NB4 (cell line): Measurements from ENCODE around the gene RPL13A.

Experiments used
- DNase-seq: peaks from one replicate; pipeline ENCODE4 v3.0.0; 2010; ENCODE audit warnings: low read depth
- H3K4me3 ChIP-seq: one replicate; pipeline ENCODE4 v1.5.1; 2011; ENCODE audit warnings: mild to moderate bottlenecking, low read depth, low read length, moderate library complexity
- MYC ChIP-seq: IDR thresholded peaks from 2 replicates; pipeline ENCODE4 v1.6.1; 2011; ENCODE audit warnings: low read depth, low read length
- POLR2A ChIP-seq: IDR thresholded peaks from 2 replicates; pipeline ENCODE4 v1.6.1; 2011; ENCODE audit warnings: mild to moderate bottlenecking; ENCODE audit not compliant: insufficient read length; ENCODE audit errors: extremely low read depth
- TF ChIP-seq, protein P1 (sequence below): IDR thresholded peaks from one replicate; pipeline ENCODE4 v1.5.1; 2012; ENCODE audit warnings: low read depth, low read length
- TF ChIP-seq, protein P2 (sequence below): IDR thresholded peaks from 2 replicates; pipeline ENCODE4 v1.6.1; 2011; ENCODE audit warnings: low read depth, low read length

Gene RPL13A

DNA sequence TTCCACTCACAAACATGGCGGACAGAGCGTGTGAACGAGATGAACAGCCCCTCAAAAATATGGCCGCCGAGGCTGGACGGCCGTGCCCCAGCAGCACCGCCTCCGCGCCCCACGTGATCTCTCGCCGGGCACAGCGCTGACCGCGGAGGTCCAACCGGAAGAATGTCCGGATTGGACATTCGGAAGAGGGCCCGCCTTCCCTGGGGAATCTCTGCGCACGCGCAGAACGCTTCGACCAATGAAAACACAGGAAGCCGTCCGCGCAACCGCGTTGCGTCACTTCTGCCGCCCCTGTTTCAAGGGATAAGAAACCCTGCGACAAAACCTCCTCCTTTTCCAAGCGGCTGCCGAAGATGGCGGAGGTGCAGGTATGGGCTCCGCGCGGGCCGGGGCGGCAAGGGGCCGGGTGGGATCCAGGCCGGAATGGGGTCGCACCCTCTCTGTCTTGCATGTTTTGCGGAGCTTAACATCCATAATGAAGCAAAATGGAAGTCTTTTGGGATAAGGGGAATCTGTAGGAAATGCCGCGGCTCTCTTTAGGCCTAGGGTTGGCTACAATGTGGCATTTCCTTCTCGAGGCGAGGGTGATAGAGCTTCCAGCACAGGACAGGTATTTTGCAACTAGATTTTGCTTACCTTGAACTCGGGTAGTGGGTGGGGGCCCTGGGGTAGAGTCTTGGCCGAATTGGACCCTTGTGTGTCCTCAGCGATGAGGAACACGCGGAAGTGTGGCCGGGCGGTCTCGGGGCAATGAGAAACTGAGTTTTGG lies at the start of gene RPL13A:
Gene RPL13A, plus strand, starts transcription at position 332 of the 769 bp plus-strand sequence. Its CDS starts 22 bp downstream, at position 354.
- DNase-seq, result peak; percentile 99
- TF ChIP-seq, protein P1, sequence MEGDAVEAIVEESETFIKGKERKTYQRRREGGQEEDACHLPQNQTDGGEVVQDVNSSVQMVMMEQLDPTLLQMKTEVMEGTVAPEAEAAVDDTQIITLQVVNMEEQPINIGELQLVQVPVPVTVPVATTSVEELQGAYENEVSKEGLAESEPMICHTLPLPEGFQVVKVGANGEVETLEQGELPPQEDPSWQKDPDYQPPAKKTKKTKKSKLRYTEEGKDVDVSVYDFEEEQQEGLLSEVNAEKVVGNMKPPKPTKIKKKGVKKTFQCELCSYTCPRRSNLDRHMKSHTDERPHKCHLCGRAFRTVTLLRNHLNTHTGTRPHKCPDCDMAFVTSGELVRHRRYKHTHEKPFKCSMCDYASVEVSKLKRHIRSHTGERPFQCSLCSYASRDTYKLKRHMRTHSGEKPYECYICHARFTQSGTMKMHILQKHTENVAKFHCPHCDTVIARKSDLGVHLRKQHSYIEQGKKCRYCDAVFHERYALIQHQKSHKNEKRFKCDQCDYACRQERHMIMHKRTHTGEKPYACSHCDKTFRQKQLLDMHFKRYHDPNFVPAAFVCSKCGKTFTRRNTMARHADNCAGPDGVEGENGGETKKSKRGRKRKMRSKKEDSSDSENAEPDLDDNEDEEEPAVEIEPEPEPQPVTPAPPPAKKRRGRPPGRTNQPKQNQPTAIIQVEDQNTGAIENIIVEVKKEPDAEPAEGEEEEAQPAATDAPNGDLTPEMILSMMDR, result no peak
- TF ChIP-seq MYC (peak; percentile 83), POLR2A (peak; percentile 96)
- TF ChIP-seq, protein P2, sequence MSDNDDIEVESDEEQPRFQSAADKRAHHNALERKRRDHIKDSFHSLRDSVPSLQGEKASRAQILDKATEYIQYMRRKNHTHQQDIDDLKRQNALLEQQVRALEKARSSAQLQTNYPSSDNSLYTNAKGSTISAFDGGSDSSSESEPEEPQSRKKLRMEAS, result peak; percentile 96
- H3K4me3 ChIP-seq, result peak within 1 kb of the TSS; percentile 99

DNA sequence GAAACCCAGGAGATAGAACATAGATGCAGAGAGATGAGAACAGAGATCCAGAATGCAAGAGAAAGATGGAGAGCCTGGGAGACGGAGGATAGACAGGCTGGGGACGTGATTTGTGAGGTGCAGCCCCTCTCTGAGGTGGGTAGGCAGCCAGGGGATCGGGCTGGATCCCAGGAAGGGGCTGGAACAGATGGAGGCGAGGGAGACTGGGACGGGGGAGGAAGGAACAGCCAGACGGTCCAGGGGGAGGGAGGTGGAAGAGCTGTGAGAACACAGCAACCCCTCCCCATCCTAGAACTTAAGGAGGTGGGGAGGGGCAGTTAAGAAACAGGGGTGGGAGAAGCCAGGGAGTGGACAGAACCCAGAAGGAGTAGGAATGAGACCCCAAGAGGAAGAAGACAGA lies 49.1 kb upstream of the RPL13A start:
- no peak overlapping the region for H3K4me3 ChIP-seq
- TF ChIP-seq, protein P2, result no peak
- TF ChIP-seq, protein P1, result no peak
- TF ChIP-seq MYC (no peak), POLR2A (no peak)
- DNase-seq, result no peak

DNA sequence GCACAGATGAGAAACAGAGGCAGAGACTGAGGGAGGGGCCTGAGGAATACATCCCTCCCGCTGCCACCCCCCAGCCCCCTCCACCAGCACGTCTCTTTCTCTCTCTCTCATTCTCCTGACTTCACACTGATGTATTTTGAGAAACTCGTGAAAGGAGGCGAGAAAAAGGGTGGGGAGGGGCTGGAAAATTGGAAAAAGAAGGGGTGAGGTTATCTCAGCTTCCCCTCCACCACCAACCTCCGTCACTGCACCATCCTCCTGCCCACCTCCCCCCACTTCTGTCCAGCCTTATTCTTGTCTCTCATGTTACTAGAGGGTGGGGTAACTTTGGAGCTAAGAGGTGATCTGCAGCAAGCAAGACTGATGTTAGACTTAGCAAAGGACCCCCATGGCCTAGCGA lies 47.6 kb upstream of the RPL13A start:
- H3K4me3 ChIP-seq, result no peak overlapping the region
- no peak for DNase-seq
- TF ChIP-seq, protein P2, result no peak
- TF ChIP-seq MYC (no peak), POLR2A (no peak)
- TF ChIP-seq, protein P1, result no peak

DNA sequence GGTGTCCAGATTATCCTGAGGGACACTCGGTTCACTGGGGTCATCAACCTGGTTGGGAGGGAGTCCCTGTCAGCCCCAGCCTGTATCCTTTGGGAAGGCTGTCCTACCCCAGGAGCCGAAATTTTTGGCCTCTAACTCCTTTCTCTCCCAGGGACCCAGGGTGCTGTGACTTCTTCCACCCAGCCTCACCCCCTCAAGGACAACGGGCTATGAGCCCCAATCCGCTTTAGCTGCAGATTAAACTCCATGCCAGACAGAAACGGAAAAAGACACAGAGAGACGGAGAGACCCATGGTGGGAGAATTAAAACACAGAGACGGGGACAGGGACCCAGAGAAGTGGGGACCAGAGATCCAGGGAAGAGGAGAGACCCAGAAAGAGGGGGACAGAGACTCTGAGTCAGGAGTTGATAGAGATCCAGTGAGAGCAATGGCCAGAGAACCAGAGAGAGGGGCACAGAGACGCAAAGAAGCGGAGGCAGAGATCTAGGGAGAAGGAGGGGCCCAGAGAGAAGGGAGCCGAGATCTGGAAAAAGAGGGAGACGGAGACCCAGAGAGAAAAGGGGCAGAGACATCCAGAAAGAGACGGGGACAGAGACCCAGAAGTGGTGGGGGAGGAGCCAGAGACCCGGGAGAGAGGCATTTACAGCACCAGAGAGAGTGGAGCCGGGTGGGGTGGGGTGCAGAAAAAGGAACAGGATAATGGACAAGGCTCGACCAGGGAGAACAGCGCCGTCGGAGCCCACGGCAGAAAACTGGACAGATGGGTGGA lies 46.8 kb upstream of the RPL13A start:
- DNase-seq, result no peak

DNA sequence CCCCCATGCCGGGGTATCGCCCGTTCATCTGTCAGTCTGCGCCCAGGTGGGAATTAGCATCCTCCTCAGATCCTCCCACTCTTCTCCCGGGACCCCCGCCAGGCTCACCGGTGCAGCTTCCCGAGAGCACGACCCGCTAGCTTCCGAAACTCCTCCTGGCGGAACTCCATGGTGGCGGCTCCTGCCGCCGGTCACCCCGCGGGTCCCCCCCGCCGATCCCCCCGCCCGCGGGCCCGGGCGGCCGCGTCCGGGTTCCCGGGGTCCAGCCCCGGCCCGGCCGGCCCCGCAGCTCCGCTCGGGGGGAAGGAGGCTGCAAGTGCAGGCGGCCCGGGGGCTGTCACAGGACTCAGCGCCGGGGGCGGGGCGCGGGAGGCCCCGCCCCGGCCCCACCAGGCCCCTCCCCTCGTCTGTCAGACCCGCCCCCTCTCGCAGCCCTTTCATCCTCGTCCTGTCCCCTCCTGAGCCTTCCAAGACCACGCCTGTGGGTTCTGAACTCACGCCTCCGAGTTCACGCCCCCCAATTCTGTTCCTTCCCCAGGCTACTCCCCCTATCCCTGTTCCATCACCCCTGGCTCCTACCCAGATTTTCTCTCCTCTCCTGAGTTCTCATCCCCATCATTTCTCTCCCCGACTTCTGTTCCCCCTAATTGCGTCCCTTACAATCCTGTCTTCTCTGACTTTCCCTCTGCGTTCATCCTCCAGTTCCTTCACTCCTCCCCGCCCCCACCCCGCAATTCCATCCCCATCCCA lies 46.0 kb upstream of the RPL13A start, which contains the start of gene SLC17A7:
Gene SLC17A7, minus strand, starts transcription at position 318 of the 750 bp plus-strand sequence. Its CDS starts 148 bp downstream, at position 170.
- no peak for TF ChIP-seq MYC
- TF ChIP-seq, protein P1, result no peak
- TF ChIP-seq, protein P2, result no peak
- no peak for TF ChIP-seq POLR2A
- no peak for DNase-seq
- no peak within 1 kb of the TSS for H3K4me3 ChIP-seq

More for the DNA sequence above, 46.8 kb upstream of the RPL13A start:
- no peak overlapping the region for H3K4me3 ChIP-seq
- TF ChIP-seq POLR2A, result no peak
- TF ChIP-seq, protein P1, result no peak
- no peak for TF ChIP-seq MYC
- TF ChIP-seq, protein P2, result no peak
